ENCODE measurements around the gene TOGARAM1.

GRCh38 chr14:44940211-44940610, 21.8 kb upstream of the TOGARAM1 start:
- TF ChIP-seq CTCF (IDR thresholded peaks at IDR 0.05) (no peak), POLR2A (IDR thresholded peaks at IDR 0.05) (no peak)

Measured in lower leg skin (tissue), 3 donors.